ENCODE results near the gene MEF2C.
A peak's percentile ranks its signal among the peaks of the same experiment; 100 is the strongest.
"Not testable (repeated sequence)": the region's sequence is repeated elsewhere in the genome, so short reads cannot be mapped to it uniquely, and the experiment has no call there.

The MEF2C gene

GRCh38 chr5:88883059-88883835 lies at the start of gene MEF2C:
MEF2C (minus strand) TSS chr5:88883184; CDS start chr5:88823788, 59,396 bp downstream.
- H3K4me1 Mint-ChIP-seq = peaks cover 22% of the 10 kb centered on the region
- peaks cover 40% of the 10 kb centered on the region for H3K27me3 Mint-ChIP-seq

GRCh38 chr5:88932541-88932940 lies 49.6 kb upstream of the MEF2C start:
- H3K4me1 Mint-ChIP-seq = no peaks in the 10 kb centered on the region
- no peaks in the 10 kb centered on the region for H3K36me3 Mint-ChIP-seq
- no peaks in the 10 kb centered on the region for H3K9me3 Mint-ChIP-seq
- no peak overlapping the region for H3K27ac Mint-ChIP-seq
- no peaks in the 10 kb centered on the region for H3K27me3 Mint-ChIP-seq
- no peak overlapping the region for H3K4me3 Mint-ChIP-seq

More at GRCh38 chr5:88883059-88883835, at the start of gene MEF2C:
- H3K9me3 Mint-ChIP-seq = no peaks in the 10 kb centered on the region
- H3K27ac Mint-ChIP-seq = no peak within 1 kb of the TSS
- no peaks in the 10 kb centered on the region for H3K36me3 Mint-ChIP-seq
- H3K4me3 Mint-ChIP-seq = peak within 1 kb of the TSS; percentile 90

GRCh38 chr5:88930335-88930734 lies 47.4 kb upstream of the MEF2C start:
- H3K27me3 Mint-ChIP-seq = no peaks in the 10 kb centered on the region
- H3K4me1 Mint-ChIP-seq = no peaks in the 10 kb centered on the region
- H3K4me3 Mint-ChIP-seq = no peak overlapping the region
- no peak overlapping the region for H3K27ac Mint-ChIP-seq
- H3K36me3 Mint-ChIP-seq = no peaks in the 10 kb centered on the region
- H3K9me3 Mint-ChIP-seq = no peaks in the 10 kb centered on the region

- no peak overlapping the region for H3K27ac Mint-ChIP-seq
- no peak overlapping the region for H3K4me3 Mint-ChIP-seq
- H3K27me3 Mint-ChIP-seq = no peaks in the 10 kb centered on the region
- H3K4me1 Mint-ChIP-seq = no peaks in the 10 kb centered on the region
- no peaks in the 10 kb centered on the region for H3K9me3 Mint-ChIP-seq
- no peaks in the 10 kb centered on the region for H3K36me3 Mint-ChIP-seq
Observed at GRCh38 chr5:88929385-88929784, 46.4 kb upstream of the MEF2C start.

GRCh38 chr5:88926774-88927173 lies 43.8 kb upstream of the MEF2C start:
- Mint-ChIP-seq H3K27ac (no peak overlapping the region), H3K4me3 (no peak overlapping the region)

GRCh38 chr5:88925692-88926490 lies 42.9 kb upstream of the MEF2C start:
- Mint-ChIP-seq H3K36me3 (no peaks in the 10 kb centered on the region), H3K9me3 (no peaks in the 10 kb centered on the region), H3K4me1 (no peaks in the 10 kb centered on the region)

More at GRCh38 chr5:88926774-88927173, 43.8 kb upstream of the MEF2C start:
- no peaks in the 10 kb centered on the region for H3K4me1 Mint-ChIP-seq
- H3K36me3 Mint-ChIP-seq = no peaks in the 10 kb centered on the region
- no peaks in the 10 kb centered on the region for H3K27me3 Mint-ChIP-seq
- no peaks in the 10 kb centered on the region for H3K9me3 Mint-ChIP-seq

GRCh38 chr5:88924330-88924657 lies 41.3 kb upstream of the MEF2C start:
- no peaks in the 10 kb centered on the region for H3K9me3 Mint-ChIP-seq
- no peaks in the 10 kb centered on the region for H3K27me3 Mint-ChIP-seq
- H3K4me1 Mint-ChIP-seq = no peaks in the 10 kb centered on the region
- no peak overlapping the region for H3K4me3 Mint-ChIP-seq
- no peak overlapping the region for H3K27ac Mint-ChIP-seq
- no peaks in the 10 kb centered on the region for H3K36me3 Mint-ChIP-seq

More at GRCh38 chr5:88925692-88926490, 42.9 kb upstream of the MEF2C start:
- Mint-ChIP-seq H3K27ac (no peak overlapping the region), H3K4me3 (no peak overlapping the region), H3K27me3 (no peaks in the 10 kb centered on the region)

GRCh38 chr5:88923623-88924329 lies 40.8 kb upstream of the MEF2C start:
- no peak overlapping the region for H3K4me3 Mint-ChIP-seq
- no peaks in the 10 kb centered on the region for H3K4me1 Mint-ChIP-seq
- H3K36me3 Mint-ChIP-seq = no peaks in the 10 kb centered on the region
- no peaks in the 10 kb centered on the region for H3K27me3 Mint-ChIP-seq
- no peaks in the 10 kb centered on the region for H3K9me3 Mint-ChIP-seq
- H3K27ac Mint-ChIP-seq = no peak overlapping the region

- not testable (repeated sequence) for H3K27me3 Mint-ChIP-seq
Observed at GRCh38 chr5:88912743-88913142, 29.8 kb upstream of the MEF2C start.

GRCh38 chr5:88911059-88911572 lies 28.1 kb upstream of the MEF2C start:
- not testable (repeated sequence) for H3K4me3 Mint-ChIP-seq, H3K27ac Mint-ChIP-seq, H3K9me3 Mint-ChIP-seq, H3K36me3 Mint-ChIP-seq, H3K4me1 Mint-ChIP-seq, H3K27me3 Mint-ChIP-seq

More at GRCh38 chr5:88912743-88913142, 29.8 kb upstream of the MEF2C start:
- H3K9me3 Mint-ChIP-seq, H3K27ac Mint-ChIP-seq, H3K4me1 Mint-ChIP-seq, H3K4me3 Mint-ChIP-seq, H3K36me3 Mint-ChIP-seq: not testable (repeated sequence)

GRCh38 chr5:88904478-88904877 lies 21.5 kb upstream of the MEF2C start:
- H3K9me3 Mint-ChIP-seq, H3K27ac Mint-ChIP-seq, H3K27me3 Mint-ChIP-seq: not testable (repeated sequence)

GRCh38 chr5:88903966-88904365 lies 21.0 kb upstream of the MEF2C start:
- not testable (repeated sequence) for H3K9me3 Mint-ChIP-seq, H3K36me3 Mint-ChIP-seq, H3K4me1 Mint-ChIP-seq, H3K27me3 Mint-ChIP-seq, H3K4me3 Mint-ChIP-seq, H3K27ac Mint-ChIP-seq

More at GRCh38 chr5:88904478-88904877, 21.5 kb upstream of the MEF2C start:
- not testable (repeated sequence) for H3K4me3 Mint-ChIP-seq, H3K4me1 Mint-ChIP-seq, H3K36me3 Mint-ChIP-seq

GRCh38 chr5:88901077-88901476 lies 18.1 kb upstream of the MEF2C start:
- not testable (repeated sequence) for H3K4me1 Mint-ChIP-seq, H3K27ac Mint-ChIP-seq, H3K4me3 Mint-ChIP-seq, H3K9me3 Mint-ChIP-seq, H3K27me3 Mint-ChIP-seq, H3K36me3 Mint-ChIP-seq

GRCh38 chr5:88899096-88899737 lies 16.2 kb upstream of the MEF2C start:
- H3K4me3 Mint-ChIP-seq = no peak overlapping the region
- H3K36me3 Mint-ChIP-seq = no peaks in the 10 kb centered on the region
- no peaks in the 10 kb centered on the region for H3K9me3 Mint-ChIP-seq
- H3K27me3 Mint-ChIP-seq = no peaks in the 10 kb centered on the region
- no peak overlapping the region for H3K27ac Mint-ChIP-seq
- H3K4me1 Mint-ChIP-seq = no peaks in the 10 kb centered on the region

GRCh38 chr5:88897748-88898147 lies 14.8 kb upstream of the MEF2C start:
- Mint-ChIP-seq H3K9me3 (no peaks in the 10 kb centered on the region), H3K36me3 (no peaks in the 10 kb centered on the region), H3K4me3 (no peak overlapping the region)

More at GRCh38 chr5:88897748-88898147, 14.8 kb upstream of the MEF2C start:
- Mint-ChIP-seq H3K27ac (no peak overlapping the region), H3K4me1 (no peaks in the 10 kb centered on the region), H3K27me3 (peaks cover 1% of the 10 kb centered on the region)
